Daoy (cell line): ENCODE data around the gene GRIA1. TPM values are rescaled to one million over a fixed set of nuclear protein-coding genes. Genes with fewer than 3 reads are reported as not detected.

Experiments
- DNase-seq: peaks from one replicate; pipeline ENCODE4 v3.0.0-alpha.2; 2015; ENCODE audit warnings: low read depth
- total RNA-seq: library from RNA; depleted of rRNA; stranded (reverse); fragments of >200 nt; shearing (Covaris generic); gene quantifications from 2 replicates; pipeline ENCODE4 v1.2.3, GENCODE V29; 2014; rRNA removed

GRIA1 gene
- total RNA-seq: not detected in 2 replicates

- DNase-seq: no peak
Measured at GRCh38 chr5:153490118-153491037, at the start of gene GRIA1. Gene GRIA1 (plus strand): TSS chr5:153490670.

GRCh38 chr5:153445875-153446579 is 44.4 kb upstream of the GRIA1 start:
- DNase-seq: no peak

GRCh38 chr5:153447534-153447933 is 42.9 kb upstream of the GRIA1 start:
- no peak for DNase-seq

- DNase-seq: no peak
Measured at GRCh38 chr5:153456354-153456753, 34.1 kb upstream of the GRIA1 start.

- DNase-seq: no peak
Measured at GRCh38 chr5:153456993-153457392, 33.5 kb upstream of the GRIA1 start.

GRCh38 chr5:153458268-153458667 is 32.2 kb upstream of the GRIA1 start:
- no peak for DNase-seq

- no peak for DNase-seq
Measured at GRCh38 chr5:153459051-153459743, 31.3 kb upstream of the GRIA1 start.

GRCh38 chr5:153460421-153460820 is 30.0 kb upstream of the GRIA1 start:
- no peak for DNase-seq

- no peak for DNase-seq
Measured at GRCh38 chr5:153461341-153461740, 29.1 kb upstream of the GRIA1 start.

- no peak for DNase-seq
Measured at GRCh38 chr5:153463806-153464205, 26.7 kb upstream of the GRIA1 start.

GRCh38 chr5:153467546-153467945 is 22.9 kb upstream of the GRIA1 start:
- DNase-seq: no peak

- DNase-seq: no peak
Measured at GRCh38 chr5:153469423-153469822, 21.0 kb upstream of the GRIA1 start.

GRCh38 chr5:153470736-153471135 is 19.7 kb upstream of the GRIA1 start:
- DNase-seq: no peak

GRCh38 chr5:153476767-153477166 is 13.7 kb upstream of the GRIA1 start:
- DNase-seq: no peak

GRCh38 chr5:153480401-153480800 is 10.1 kb upstream of the GRIA1 start:
- DNase-seq: no peak

GRCh38 chr5:153483482-153483881 is 7.0 kb upstream of the GRIA1 start:
- no peak for DNase-seq

- no peak for DNase-seq
Measured at GRCh38 chr5:153485641-153486040, 4.8 kb upstream of the GRIA1 start.

GRCh38 chr5:153486771-153487170 is 3.7 kb upstream of the GRIA1 start:
- no peak for DNase-seq

- no peak for DNase-seq
Measured at GRCh38 chr5:153489611-153490010, 859 bp upstream of the GRIA1 start.

- DNase-seq: no peak
Measured at GRCh38 chr5:153491038-153491744, 721 bp downstream of the GRIA1 start.

- no peak for DNase-seq
Measured at GRCh38 chr5:153491856-153492255, 1.4 kb downstream of the GRIA1 start.

- DNase-seq: no peak
Measured at GRCh38 chr5:153496835-153497234, 6.4 kb downstream of the GRIA1 start.
